ENCODE measurements around the gene ARMC9. TPM values are rescaled to one million over a fixed set of nuclear protein-coding genes. Genes with fewer than 3 reads are reported as not detected.
A peak's percentile ranks its signal among the peaks of the same experiment; 100 is the strongest.
"Not testable (repeated sequence)": the region's sequence is repeated elsewhere in the genome, so short reads cannot be mapped to it uniquely, and the experiment has no call there.

ARMC9 gene
- total RNA-seq, 1 experiment from 2014 or later: 15.2 TPM

DNA sequence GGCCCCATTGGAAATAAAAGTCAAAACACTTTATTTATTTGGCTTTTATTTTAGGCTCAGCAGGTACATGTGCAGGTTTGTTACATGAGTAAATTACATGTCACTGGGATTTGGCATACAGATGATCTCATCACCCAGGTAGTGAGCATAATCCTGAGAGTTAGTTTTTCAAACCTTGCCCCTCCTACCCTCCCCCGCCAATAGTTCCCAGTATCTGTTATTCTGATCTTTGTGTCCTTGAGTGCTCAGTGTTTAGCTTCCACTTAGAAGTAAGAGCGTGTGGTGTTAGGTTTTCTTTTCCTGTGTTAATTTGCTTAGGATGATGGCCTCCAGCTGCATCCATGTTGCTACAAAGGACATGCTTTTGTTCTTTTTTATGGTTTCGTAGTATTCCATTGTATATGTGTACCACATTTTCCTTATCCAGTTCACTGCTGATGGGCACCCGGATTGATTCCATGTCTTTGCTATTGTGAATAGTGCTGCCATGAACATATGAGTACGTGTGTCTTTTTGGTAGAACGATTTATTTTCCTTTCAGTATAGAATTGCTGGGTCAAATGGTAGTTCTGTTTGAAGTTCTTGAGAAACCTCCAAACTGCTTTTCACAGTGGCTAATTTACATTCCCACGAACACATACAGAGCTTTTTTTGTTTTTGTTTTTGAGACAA, 47.9 kb downstream of the ARMC9 start:
- no peaks in the 10 kb centered on the region; the same call in 1 of the 2 replicates for H3K36me3 ChIP-seq
- DNase-seq: no peak
- no peaks in the 10 kb centered on the region for H3K27me3 ChIP-seq
- no peak overlapping the region for H3K4me3 ChIP-seq
- no peaks in the 10 kb centered on the region for H3K9me3 ChIP-seq

DNA sequence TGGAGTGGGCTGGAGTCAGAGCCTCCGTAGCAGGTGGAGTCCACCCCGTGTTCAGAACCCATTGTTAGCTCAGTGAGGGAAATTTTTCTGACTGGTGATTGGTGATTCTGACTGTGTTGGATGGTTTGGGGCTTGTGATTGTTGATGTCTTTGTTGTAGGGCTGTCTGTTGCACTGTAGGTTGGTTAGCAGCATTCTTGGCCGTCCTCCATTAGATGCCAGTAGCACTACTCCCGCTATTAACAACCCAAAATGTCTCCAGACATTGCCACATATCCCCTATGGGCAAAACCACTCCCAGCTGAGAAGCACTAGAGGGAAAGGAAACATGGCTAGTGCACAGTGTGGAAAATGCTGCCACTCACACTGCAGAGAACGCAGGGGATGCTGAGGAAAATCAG, 51.7 kb downstream of the ARMC9 start:
- no peak for DNase-seq
- Histone ChIP-seq H3K36me3 (no peaks in the 10 kb centered on the region; the same call in 1 of the 2 replicates), H3K4me3 (no peak overlapping the region), H3K9me3 (no peaks in the 10 kb centered on the region), H3K27me3 (no peaks in the 10 kb centered on the region)

DNA sequence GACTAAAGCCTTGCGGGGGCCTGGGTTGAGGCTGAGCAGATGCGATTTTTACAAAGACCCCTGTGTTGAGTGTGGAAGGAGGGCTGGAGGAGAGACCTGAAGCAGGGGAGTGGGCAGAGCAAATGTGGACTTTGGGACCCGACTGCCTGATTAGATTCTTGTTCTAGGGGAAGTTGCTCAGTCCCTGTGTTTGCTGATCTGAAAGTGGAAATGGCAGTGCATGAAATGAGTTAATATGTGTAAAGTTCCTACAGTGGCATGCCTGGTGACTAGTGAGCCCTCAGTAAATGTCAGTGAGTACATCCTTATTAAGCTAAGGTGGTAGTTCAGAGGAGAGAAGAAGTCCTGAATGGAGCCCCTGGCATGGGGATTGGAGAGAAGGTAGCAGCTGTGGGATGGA, 52.3 kb downstream of the ARMC9 start:
- H3K9me3 ChIP-seq: no peaks in the 10 kb centered on the region
- no peaks in the 10 kb centered on the region; the same call in 1 of the 2 replicates for H3K36me3 ChIP-seq
- H3K4me3 ChIP-seq: no peak overlapping the region
- DNase-seq: no peak
- H3K27me3 ChIP-seq: no peaks in the 10 kb centered on the region

DNA sequence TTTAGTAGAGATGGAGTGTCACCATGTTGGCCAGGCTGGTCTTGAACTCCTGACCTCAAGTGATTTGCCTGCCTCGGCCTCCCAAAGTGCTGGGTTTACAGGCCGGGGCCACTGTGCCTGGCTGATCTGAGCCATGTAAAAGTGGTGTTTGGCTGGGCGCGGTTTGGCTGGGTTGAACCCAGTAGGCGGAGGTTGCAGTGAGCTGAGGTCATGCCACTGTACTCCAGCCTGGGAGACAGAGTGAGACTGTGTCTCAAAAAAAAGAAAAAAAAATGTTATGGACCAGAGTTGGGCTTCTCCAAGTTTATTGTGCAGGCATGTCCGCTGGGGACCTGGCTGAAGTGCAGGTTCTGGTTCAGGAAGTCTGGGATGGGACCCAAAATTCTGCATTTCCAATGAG, 54.9 kb downstream of the ARMC9 start:
- not testable (repeated sequence) for H3K9me3 ChIP-seq, H3K27me3 ChIP-seq, H3K36me3 ChIP-seq, H3K4me3 ChIP-seq, DNase-seq

DNA sequence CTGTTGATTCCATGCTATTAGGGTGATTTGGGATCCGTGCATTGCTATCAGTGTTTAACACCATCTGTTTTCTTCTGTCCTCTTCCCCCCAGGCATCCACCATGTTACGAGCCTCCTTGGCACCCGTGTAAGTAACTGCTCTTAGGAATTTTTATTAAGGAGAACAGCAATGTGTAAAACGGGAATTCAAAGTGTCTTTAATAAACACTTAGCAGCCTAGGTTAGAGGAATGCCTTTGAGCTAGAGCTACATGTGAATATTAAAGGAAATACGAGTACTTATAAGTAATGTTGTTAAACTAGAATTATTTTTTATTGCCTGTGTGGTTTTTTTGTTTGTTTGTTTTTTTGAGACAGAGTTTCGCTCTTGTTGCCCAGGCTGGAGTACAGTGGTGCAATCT, 58.1 kb downstream of the ARMC9 start:
- no peaks in the 10 kb centered on the region; the same call in 1 of the 2 replicates for H3K36me3 ChIP-seq
- no peaks in the 10 kb centered on the region for H3K9me3 ChIP-seq
- H3K27me3 ChIP-seq: no peaks in the 10 kb centered on the region
- no peak for DNase-seq
- no peak overlapping the region for H3K4me3 ChIP-seq

DNA sequence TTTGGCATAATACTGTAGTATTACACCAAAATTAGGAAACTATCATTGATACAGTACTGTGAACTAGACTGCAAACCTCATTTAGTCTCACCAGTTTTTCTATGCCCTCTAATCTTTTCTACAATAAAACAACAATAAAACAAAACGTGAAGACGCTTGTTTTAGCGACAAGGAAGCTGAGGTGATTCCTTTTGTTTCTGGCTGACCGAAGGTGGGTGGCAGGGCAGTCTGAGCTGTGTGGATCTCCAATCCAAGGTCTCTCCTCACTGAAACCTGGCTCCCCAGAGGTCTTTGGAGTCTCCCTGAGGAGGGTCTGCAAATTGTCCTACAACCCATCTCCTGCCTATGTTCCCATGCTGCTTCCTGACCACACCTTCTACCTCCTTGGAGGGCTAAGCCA, 59.3 kb downstream of the ARMC9 start:
- DNase-seq: no peak

DNA sequence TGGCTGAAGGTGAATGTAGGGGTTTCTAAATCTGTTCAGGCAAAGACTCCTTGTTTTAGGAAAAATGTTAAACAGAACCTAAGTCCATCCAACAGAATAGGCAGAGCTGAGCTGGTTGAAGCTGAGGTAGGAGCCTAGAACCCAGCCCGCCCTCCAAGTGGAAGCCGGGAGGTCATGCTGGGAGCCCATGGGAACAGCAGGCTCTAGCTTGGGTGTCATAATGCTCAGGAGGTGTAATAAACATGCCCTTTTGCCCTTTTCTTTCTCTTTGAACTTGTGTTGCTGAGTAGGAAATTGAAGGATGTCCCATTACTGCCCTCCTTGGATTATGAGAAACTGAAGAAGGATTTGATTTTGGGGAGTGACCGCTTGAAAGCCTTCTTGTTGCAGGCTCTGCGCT, 60.3 kb downstream of the ARMC9 start:
- H3K9me3 ChIP-seq: no peaks in the 10 kb centered on the region
- DNase-seq: no peak
- no peak overlapping the region for H3K4me3 ChIP-seq
- no peaks in the 10 kb centered on the region for H3K36me3 ChIP-seq
- no peaks in the 10 kb centered on the region for H3K27me3 ChIP-seq

More for the DNA sequence above, 59.3 kb downstream of the ARMC9 start:
- Histone ChIP-seq H3K36me3 (no peaks in the 10 kb centered on the region; the same call in 1 of the 2 replicates), H3K9me3 (no peaks in the 10 kb centered on the region), H3K27me3 (no peaks in the 10 kb centered on the region), H3K4me3 (no peak overlapping the region)

DNA sequence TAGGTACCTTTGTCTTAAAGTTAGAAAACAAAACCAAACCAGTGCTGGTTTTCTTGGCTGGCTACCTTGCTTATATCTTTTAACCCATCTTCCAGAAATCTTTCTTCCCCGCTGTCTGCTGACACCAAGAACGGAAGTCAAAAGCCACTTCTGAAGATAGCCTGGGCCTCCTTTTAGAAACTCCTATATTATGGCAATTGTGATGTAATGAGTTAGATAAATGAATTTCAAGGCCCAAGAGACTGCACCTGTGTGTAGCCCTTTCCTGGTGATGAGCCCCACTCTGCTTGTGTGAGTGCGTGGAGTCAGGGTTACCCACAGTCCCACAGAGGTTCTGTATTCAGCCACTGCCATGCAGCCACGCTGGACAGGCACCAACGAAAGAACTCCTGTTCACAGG, 60.7 kb downstream of the ARMC9 start:
- Histone ChIP-seq H3K9me3 (no peaks in the 10 kb centered on the region), H3K36me3 (no peaks in the 10 kb centered on the region), H3K4me3 (no peak overlapping the region), H3K27me3 (no peaks in the 10 kb centered on the region)
- DNase-seq: no peak

DNA sequence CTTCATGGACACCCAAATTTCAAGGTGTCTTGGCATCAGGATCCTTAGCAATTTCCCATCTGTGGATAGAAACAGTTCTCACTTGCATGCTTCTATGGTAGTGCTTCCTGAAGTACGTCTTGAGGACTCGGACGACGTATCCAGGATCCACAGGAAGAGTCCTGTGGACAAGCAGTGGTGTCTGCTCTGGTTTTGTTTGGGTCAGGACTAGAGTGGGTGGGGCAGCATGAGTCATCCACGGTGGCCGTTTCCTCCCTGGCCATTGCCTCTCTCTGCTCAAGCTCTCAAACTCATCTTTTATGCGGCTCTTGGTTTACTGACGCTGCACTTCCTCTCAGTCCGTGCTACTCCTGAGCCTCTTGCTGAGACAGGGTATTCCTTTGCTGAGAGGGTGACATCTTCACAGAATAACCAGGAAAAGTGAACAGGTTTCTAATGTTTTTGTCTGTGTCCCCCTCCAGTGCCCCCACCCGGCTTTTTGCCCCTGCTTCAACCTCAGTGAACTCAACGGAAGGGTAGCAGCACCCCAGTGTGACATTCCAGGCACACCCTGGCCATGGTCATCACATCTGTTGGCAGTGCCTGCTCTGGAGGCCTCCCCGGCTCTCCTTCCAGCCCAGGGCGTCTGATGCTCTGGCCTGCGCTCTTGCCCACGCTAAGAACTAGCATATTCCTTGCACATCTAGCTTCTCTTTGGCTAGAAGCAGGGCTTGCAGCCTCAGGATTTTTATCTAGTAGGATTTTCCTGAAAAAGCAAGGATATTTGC, 62.2 kb downstream of the ARMC9 start:
- no peaks in the 10 kb centered on the region for H3K9me3 ChIP-seq
- H3K36me3 ChIP-seq: no peaks in the 10 kb centered on the region
- peak; percentile 6 for DNase-seq
- H3K27me3 ChIP-seq: no peaks in the 10 kb centered on the region
- H3K4me3 ChIP-seq: no peak overlapping the region

DNA sequence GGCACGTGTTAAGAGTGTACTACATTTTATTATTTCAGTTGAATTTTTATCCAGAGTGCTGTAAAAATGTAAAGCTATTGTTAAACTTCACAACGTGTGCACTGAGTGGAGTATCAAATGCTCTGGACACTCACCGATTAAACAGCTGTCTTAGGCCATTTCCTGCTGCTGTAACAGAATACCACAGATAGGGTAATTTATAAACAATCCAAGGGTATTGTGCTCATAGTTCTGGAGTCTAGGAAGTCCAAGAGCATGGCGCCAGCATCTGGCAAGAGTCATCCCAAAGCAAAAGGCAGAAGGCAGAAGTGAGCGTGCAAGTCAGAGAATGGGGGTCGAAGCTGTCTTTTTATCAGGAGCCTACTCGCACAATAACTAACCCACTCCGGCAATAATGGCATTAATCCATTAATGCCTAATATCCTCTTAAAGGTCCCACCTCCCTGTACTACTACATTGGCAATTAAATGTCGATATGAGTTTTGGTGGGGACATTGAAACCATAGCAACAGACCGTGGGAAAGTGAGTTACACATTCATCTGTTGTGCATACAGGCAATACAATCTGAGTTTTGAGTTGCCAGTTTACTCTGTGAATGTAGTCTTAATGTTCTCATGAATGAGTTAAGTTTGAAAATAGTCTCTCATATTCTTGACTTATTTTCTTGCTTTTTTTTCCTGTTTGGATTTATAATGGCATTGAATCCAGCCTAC, 64.8 kb downstream of the ARMC9 start:
- Histone ChIP-seq H3K36me3 (no peaks in the 10 kb centered on the region), H3K9me3 (no peaks in the 10 kb centered on the region), H3K4me3 (no peak overlapping the region), H3K27me3 (no peaks in the 10 kb centered on the region)
- no peak for DNase-seq

DNA sequence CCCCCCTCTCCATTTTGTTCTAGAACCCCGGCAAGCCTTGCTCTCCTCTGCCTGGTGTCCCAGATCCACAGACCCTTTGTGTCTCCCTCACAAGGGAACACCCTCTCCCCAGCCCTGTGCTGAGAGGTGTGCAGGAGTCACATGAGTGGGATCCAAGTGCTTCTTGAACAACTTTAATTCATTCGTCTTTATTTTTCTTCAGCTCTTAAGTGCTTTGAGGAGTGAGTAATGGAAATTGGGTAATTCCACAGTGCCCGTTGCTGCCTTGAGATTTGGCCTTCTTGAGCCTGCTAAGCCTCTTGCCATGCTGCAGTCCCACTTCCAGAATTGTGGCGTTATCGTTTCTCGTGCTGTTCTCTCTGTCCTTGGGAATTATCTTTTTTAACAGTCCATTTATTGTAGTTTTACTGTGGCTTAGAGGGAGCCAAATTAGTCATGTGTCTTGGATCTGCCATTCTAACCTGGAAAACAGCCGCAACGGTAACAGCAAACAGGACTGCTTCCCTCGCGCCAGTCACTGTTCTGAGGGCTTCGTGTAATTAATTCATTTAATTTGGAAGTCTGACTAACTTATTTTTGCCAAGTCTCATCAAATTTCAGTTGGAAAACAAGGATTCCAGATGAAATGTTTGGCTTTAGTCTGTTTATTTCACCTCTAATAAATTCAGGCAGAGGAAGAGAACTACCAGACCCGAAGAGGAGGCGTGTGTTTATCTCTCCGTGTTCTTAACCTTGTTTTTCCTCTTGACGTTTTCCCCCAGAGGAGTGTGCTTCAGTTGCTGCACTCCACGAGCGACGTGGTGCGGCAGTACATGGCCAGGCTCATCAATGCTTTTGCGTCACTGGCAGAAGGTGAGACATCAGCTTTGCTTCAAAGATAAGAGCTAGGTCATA, 72.0 kb downstream of the ARMC9 start:
- no peak overlapping the region for H3K4me3 ChIP-seq
- no peaks in the 10 kb centered on the region for H3K36me3 ChIP-seq
- H3K27me3 ChIP-seq: no peaks in the 10 kb centered on the region
- DNase-seq: no peak
- no peaks in the 10 kb centered on the region for H3K9me3 ChIP-seq

DNA sequence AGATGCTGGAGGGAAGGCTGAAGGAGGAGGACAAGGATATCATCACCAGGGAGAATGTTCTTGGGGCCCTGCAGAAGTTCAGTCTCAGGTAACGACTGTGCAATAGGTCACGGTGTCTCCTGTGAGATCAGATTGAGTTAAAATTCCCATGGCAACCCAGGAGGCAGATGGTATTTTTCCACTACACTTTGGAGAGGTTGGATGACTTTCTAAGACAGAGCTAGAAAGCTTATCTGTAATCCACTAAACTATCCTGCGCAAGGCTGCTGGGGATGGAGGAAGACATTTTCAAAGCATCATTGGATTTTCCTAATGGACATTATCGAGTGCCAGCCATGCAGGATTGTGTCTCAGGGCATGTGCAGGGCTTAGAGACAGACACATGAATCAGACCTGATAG, 74.6 kb downstream of the ARMC9 start:
- Histone ChIP-seq H3K36me3 (no peaks in the 10 kb centered on the region), H3K27me3 (no peaks in the 10 kb centered on the region), H3K9me3 (no peaks in the 10 kb centered on the region), H3K4me3 (no peak overlapping the region)
- DNase-seq: no peak

DNA sequence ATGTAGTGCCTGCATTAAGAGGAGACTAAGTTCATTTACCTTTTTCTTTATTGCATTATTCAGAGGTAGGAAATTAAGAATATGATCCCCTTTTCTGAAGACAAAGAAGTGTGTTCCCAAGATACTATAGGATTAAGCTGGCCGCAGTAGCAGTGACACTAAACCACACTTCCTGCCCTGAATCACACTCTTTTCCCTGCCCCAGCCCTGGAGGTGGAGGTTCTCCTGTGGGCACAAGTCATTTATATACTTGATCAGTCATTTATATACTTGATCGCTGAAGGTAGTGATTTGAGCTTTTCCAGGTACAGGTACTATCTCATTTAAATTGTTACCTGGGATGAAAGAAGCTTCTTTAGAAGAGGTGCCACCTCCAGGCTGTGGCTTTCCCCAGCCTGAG, 78.6 kb downstream of the ARMC9 start:
- Histone ChIP-seq H3K9me3 (no peaks in the 10 kb centered on the region), H3K4me3 (no peak overlapping the region), H3K36me3 (no peaks in the 10 kb centered on the region), H3K27me3 (no peaks in the 10 kb centered on the region)
- DNase-seq: no peak

DNA sequence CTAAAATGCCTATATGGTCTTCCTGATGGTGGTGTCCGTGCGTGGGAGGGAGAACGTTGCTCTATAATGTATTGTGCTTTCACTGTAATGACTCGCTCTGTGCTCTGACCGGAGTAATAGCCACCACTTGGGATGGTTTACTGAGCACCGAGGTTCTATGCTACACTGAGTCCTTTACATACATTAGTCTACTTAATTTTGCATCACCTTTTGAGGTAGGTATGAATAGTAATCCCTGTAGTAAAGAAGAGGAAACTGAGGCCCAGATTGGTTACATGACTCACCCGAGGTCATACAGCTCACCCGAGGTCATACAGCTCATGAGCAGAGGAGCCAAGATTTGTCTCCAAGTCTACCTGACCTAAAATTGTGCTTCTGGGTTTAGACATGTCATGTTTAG, 79.5 kb downstream of the ARMC9 start:
- H3K9me3 ChIP-seq: no peaks in the 10 kb centered on the region
- H3K36me3 ChIP-seq: no peaks in the 10 kb centered on the region
- no peaks in the 10 kb centered on the region for H3K27me3 ChIP-seq
- no peak overlapping the region for H3K4me3 ChIP-seq
- no peak for DNase-seq

DNA sequence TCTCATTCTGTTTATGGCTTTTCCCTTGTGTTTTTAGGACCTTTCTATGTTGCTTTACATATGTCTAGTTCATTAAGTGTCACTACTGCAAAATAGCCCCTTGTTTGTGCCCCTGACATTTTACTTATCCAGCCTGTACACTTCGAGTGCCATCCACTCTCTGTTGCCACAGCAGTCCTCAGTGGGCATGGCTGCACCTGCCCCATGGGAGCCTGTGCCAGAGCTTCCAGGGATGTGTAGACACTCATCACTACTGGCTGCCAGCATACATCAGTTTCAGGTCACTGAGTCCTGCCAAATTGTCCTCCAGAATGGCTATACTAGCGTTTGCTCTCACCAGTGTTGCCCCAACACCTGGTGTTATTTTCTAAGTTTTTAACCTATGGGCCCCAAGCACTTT, 80.4 kb downstream of the ARMC9 start:
- Histone ChIP-seq H3K27me3 (no peaks in the 10 kb centered on the region), H3K4me3 (no peak overlapping the region), H3K36me3 (no peaks in the 10 kb centered on the region), H3K9me3 (no peaks in the 10 kb centered on the region)
- no peak for DNase-seq

DNA sequence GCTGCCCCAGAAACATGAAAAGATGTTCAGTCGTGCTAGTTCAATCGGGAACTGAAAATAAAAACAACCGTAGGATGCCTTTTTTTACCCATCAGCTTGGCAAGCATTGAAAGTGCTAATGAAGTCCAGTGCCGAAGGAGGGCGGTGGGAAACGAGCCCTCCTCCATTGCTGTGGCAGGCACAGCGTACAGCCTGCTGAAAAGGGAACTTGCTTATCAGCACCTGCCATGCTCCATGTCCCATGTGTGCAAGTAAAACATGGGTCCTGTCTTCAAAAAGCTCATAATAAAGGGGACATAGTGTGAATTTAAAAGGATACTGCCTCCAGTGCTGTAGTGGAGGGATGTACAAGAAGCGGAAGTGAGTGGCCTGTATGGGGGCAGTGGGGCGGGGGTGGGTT, 82.4 kb downstream of the ARMC9 start:
- Histone ChIP-seq H3K36me3 (no peaks in the 10 kb centered on the region), H3K27me3 (no peaks in the 10 kb centered on the region), H3K4me3 (no peak overlapping the region), H3K9me3 (no peaks in the 10 kb centered on the region)
- DNase-seq: no peak

DNA sequence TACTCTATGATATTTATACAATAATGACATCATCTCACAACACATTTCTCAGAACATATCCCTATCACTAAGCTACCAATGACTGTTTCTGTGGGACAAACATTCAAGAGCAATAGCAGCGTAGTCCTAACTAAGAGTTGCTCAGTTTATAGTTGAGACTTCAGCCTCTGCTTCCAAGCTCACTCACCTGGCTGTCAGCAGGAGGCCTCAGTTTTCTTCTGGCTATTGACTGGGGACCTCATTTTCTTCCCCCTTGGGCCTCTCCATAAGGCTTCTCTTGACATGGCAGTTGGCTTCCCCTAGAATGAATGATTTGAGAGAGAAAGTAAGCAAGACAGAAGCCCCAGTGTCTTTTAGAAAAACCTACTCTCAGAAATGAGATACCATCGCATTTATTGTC, 85.9 kb downstream of the ARMC9 start:
- Histone ChIP-seq H3K9me3 (no peaks in the 10 kb centered on the region), H3K36me3 (no peaks in the 10 kb centered on the region), H3K27me3 (no peaks in the 10 kb centered on the region), H3K4me3 (no peak overlapping the region)
- DNase-seq: no peak
